ENCODE data around the gene LPCAT3. TPM values are rescaled to one million over a fixed set of nuclear protein-coding genes. Genes with fewer than 3 reads are reported as not detected.

LPCAT3 gene
- total and polyA plus RNA-seq, 2 of the 4 experiments (the other 2 are of a cell fraction), result 7.0 to 18.6 TPM

- no peak for TF ChIP-seq ELK1 (IDR thresholded peaks at IDR 0.05; ENCODE audit: borderline replicate concordance, low read depth, low read length)
These were observed 2.5 kb downstream of the LPCAT3 start (continued) for GRCh38 chr12:7015555-7016370.

GRCh38 chr12:7013101-7013500 lies 5.2 kb downstream of the LPCAT3 start:
- dilution Hi-C loops (cut with HindIII; ENCODE audit: low sequenced_read_pairs, unreplicated experiment), result no loop called here
- H3K23ac ChIP-seq (ENCODE audit: low read depth, low read length), result no peak overlapping the region
- BruUV-seq (replicated peaks), result no TSS peak
- no peak overlapping the region for H3K4me3 ChIP-seq (ENCODE audit: insufficient read depth, low read depth, low read length)
- no peak overlapping the region for H3K4ac ChIP-seq (ENCODE audit: low read depth, low read length)
- H4K5ac ChIP-seq (ENCODE audit: low read depth, low read length), result no peak overlapping the region
- H4K91ac ChIP-seq (ENCODE audit: insufficient read depth, low read depth, low read length), result no peak overlapping the region
- ChIA-PET POLR2A (ENCODE audit: unreplicated experiment) (no interaction called here), CTCF (no interaction called here)
- TF ChIP-seq RAD21 (IDR thresholded peaks at IDR 0.05; ENCODE audit: low read length) (no peak), BHLHE40 (IDR thresholded peaks at IDR 0.05; ENCODE audit: low read depth, low read length) (no peak), SMC3 (IDR thresholded peaks at IDR 0.05; ENCODE audit: low read depth, low read length) (no peak), CEBPB (IDR thresholded peaks at IDR 0.05; ENCODE audit: low read depth, low read length) (no peak), CTCF (conservative IDR thresholded peaks at IDR 0.05; ENCODE audit: low read depth, low read length) (no peak)
- ATAC-seq (ENCODE audit: low read depth) (no peak), DNase-seq (no peak)
- H3K79me1 ChIP-seq (ENCODE audit: low read depth in 1 of 2, low read length in 2 of 2), result peaks cover 3 to 34% of the 10 kb centered on the region in 2 experiments
- H3K9ac ChIP-seq (ENCODE audit: low read depth, low read length), result no peak overlapping the region
- H2BK20ac ChIP-seq (ENCODE audit: low read depth, low read length), result no peak overlapping the region
- H3K27ac ChIP-seq (ENCODE audit: insufficient read depth, low read length), result no peak overlapping the region
- H3K56ac ChIP-seq (ENCODE audit: extremely low read depth, insufficient read depth, low read length), result no peak overlapping the region
- H2BK5ac ChIP-seq (ENCODE audit: low read depth, low read length, poor library complexity, severe bottlenecking), result no peak overlapping the region
- H3K36me3 ChIP-seq (ENCODE audit: control insufficient read depth, insufficient read depth, low read length), result no peaks in the 10 kb centered on the region; the same call in 1 of the 2 replicates
- H2AK9ac ChIP-seq (replicated peaks; ENCODE audit: low read depth, low read length, poor library complexity), result no peak overlapping the region
- H3K27me3 ChIP-seq (ENCODE audit: control insufficient read depth, insufficient read depth, low read length), result no peaks in the 10 kb centered on the region
- H4K20me1 ChIP-seq (ENCODE audit: insufficient read depth, low read length), result peaks cover 2% of the 10 kb centered on the region; the same call in 1 of the 2 replicates
- intact Hi-C loops (cut with micrococcal nuclease), result no loop called here
- 67% methylated on average over 1 of the region's 3 CpGs; no CpG with 5 or more reads in 1 of the 2 experiments for WGBS, 2 experiments (ENCODE audit: extremely low coverage in 2 of 2, insufficient read length in 1 of 2)
- H3K9me3 ChIP-seq (ENCODE audit: control insufficient read depth, insufficient read depth, low read length), result no peaks in the 10 kb centered on the region
- no peak overlapping the region for H3K14ac ChIP-seq (replicated peaks; ENCODE audit: low read depth, low read length)
- H3K9me1 ChIP-seq (ENCODE audit: insufficient read depth, low read length), result peaks cover 3% of the 10 kb centered on the region; the same call in 1 of the 2 replicates
- no peak overlapping the region for H3K4me2 ChIP-seq (ENCODE audit: low read depth, low read length)
- in situ Hi-C loops (cut with MboI; ENCODE audit: low sequenced_read_pairs), result no loop called here
- H2BK15ac ChIP-seq (ENCODE audit: low read depth, low read length), result no peak overlapping the region
- no peak overlapping the region for H2BK120ac ChIP-seq (ENCODE audit: low read depth, low read length)
- H3K18ac ChIP-seq (ENCODE audit: low read depth, low read length), result no peak overlapping the region
- no peak overlapping the region for H2AFZ ChIP-seq (replicated peaks; ENCODE audit: low read length, poor library complexity)
- H3K4me1 ChIP-seq (ENCODE audit: control insufficient read depth, insufficient read depth, low read length), result peaks cover 4% of the 10 kb centered on the region; the same call in 1 of the 2 replicates
- no peak overlapping the region for H2AK5ac ChIP-seq (ENCODE audit: low read depth, low read length)
- H4K8ac ChIP-seq (ENCODE audit: low read depth in 2 of 2, low read length in 2 of 2), result no peak overlapping the region

Measured in IMR-90 (cell line).